ENCODE data around the gene PLPP3.

PLPP3 gene

GRCh38 chr1:56522680-56523079 lies 56.7 kb downstream of the PLPP3 start:
- no peak for DNase-seq (ENCODE audit: low read depth)

DNA sequence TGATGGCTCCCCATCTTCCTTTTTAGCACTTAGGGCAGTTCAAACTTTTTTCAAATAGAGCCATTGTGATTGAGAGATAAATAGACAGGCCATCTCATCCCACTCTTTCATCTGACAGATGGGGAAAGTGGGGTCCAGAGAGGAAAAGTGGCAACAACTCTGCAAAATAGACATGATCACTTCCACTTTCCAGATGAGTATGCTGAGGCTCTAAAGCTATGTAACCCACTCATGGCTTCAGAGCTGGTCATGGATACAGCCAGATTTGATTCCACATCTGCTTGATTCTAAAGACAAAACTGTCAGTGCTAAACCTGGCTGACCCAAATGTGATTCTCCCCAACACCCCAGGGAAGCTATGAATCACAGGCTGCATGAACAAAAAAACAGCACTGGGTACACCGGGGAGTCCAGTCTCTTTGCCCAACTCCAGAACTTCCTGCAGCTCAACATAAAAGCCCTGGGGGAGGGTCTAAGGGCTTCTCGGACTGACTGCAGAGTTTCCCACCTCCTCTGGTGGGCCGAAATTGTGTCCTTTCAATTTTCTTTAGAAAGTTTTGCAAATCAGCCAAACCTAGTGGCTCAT lies 59.3 kb downstream of the PLPP3 start:
- no peak for DNase-seq (ENCODE audit: low read depth)

DNA sequence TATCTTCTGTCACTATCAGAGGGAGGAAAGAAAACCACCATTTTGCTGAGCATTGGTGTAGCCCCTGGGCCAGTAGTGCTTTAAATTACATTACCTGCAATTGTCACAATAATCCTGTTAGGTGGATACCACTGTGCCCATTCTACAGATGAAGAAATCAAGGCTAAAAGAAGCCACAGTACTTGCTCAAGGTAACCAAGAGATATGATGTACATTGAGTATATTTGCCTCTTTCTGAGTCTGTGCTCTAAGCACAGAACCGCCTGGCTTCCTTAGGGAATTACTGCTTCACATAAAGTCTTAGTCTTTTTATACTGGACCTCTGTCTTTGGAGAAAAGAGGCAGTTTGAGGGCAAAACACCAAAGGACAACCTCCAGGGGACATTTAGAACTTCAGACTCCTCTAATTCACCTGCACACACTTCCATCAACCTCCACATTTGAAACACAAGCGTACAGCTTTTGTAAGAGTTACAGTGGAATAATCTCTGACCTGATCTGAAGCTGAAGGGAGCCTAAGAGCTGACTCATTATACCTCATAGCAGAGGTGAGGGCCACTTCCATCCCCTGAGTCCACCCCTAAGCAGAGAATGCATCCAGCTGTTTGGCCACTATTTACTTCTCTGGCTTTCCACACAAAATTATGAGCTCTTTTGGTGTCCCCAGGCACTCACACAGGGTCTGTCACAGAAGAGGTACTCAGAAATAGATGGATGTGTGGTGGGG lies 61.8 kb downstream of the PLPP3 start:
- DNase-seq (ENCODE audit: low read depth) = no peak

- no peak for DNase-seq (ENCODE audit: low read depth)
These were observed 62.7 kb downstream of the PLPP3 start for GRCh38 chr1:56516539-56517252.

GRCh38 chr1:56515898-56516538 lies 63.3 kb downstream of the PLPP3 start:
- no peak for DNase-seq (ENCODE audit: low read depth)

- DNase-seq (ENCODE audit: low read depth) = no peak
These were observed 66.5 kb downstream of the PLPP3 start for GRCh38 chr1:56512724-56513494.

- DNase-seq (ENCODE audit: low read depth) = no peak
These were observed 67.6 kb downstream of the PLPP3 start for GRCh38 chr1:56511766-56512165.

- DNase-seq (ENCODE audit: low read depth) = no peak
These were observed 68.0 kb downstream of the PLPP3 start for GRCh38 chr1:56511364-56511763.

GRCh38 chr1:56510642-56511021 lies 68.7 kb downstream of the PLPP3 start:
- DNase-seq (ENCODE audit: low read depth) = no peak

DNA sequence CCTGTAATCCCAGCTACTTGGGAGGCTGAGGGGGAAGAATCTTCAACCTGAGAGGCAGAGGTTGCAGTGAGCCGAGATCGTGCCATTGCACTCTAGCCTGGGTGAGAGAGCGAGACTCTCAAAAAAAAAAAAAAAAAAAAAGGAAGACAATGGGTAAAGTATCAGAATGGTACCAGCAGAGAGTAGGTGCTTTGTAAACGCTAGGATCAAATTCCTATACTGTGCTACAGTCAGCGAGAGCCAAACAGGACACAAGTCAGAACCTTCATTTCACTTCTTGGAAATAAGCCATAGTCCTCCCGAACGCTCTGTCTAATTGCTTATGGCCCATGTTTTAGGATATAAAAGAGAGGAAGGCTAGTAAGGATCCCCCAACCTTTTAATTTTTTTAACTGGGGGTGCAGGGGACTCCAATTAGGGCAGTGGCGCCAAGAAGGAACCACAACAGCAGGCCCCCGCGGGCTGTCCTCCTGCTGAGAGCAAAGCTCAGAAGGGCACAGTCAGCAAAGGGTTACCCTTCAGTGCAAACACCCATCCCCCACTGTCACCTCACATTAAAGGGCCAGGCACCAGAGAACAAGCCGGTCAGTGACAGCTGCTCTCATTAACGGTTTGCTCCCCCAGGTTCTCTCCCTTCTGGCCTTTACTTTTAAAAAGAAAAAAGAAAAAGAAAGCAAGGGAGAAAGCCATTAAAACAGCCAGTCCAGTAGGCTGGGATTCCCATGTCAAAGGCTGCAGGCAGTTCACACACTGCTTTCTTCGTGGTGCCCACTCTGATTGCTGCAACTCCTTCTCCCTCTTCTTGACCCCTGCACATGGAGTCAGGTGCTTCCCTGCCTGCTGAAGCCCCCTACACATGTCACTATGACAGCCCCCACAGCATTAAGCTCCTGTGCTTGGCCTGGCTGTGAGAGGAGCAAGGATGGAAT lies 69.4 kb downstream of the PLPP3 start:
- DNase-seq (ENCODE audit: low read depth) = no peak

GRCh38 chr1:56508523-56508983 lies 70.8 kb downstream of the PLPP3 start:
- DNase-seq (ENCODE audit: low read depth) = no peak

DNA sequence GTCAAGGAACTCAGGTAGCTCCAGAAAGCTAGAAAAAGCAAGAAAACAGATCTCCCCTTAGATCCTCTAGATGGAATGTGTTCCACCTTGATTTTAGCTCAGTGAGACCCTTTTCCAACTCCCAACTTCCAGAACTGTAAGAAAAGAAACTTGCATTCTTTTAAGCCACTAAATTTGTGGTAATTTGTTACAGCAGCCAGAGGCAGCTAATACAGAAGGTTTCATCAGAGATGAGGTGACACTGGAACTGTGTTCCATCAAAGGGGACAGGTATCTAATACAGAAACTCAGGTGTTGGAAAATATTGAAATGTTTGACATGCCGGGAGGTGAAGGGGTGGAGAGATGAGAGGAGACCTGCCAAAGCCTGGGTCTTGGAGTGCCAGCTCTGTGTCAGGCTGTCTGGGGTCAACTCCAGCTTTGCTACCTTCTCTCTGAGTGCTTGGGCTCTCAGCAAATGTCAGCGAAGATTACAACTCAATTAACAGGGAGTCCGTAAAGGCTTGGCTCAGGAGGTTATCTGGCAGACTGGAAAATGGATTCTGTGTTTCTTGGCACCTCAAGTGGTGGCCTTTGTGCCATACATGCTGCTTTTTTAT lies 71.3 kb downstream of the PLPP3 start:
- no peak for DNase-seq (ENCODE audit: low read depth)

- no peak for DNase-seq (ENCODE audit: low read depth)
These were observed 72.3 kb downstream of the PLPP3 start for GRCh38 chr1:56506951-56507491.

GRCh38 chr1:56505792-56506743 lies 73.3 kb downstream of the PLPP3 start:
- DNase-seq (ENCODE audit: low read depth) = no peak

DNA sequence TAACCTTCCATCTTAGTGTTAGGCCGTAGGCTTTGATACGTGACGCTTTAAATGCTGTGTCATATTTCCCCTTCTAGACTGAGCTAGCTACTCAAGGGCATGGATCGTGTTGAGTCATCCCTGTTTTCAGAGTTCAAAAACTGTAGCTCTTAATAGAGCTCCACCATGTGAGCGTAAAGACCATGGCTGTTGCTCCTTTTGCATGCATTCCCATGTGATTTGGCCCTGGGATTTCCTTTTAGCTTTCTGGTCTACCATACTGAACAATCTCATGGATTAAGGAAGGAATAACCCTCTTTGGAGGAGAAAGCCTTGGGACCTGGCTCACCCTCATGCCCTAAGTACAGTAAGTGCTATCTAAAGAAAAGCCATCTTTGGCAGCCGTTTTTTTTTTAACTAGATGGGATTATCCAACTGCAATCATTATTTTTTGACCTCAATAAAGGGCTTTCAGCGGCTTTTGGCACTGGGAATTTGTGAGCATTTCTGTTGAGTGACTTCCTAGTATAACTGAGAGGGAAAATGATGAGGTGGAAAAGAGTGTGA lies 76.6 kb downstream of the PLPP3 start:
- no peak for DNase-seq (ENCODE audit: low read depth)

- DNase-seq (ENCODE audit: low read depth) = no peak
These were observed 77.5 kb downstream of the PLPP3 start for GRCh38 chr1:56501888-56502287.

DNA sequence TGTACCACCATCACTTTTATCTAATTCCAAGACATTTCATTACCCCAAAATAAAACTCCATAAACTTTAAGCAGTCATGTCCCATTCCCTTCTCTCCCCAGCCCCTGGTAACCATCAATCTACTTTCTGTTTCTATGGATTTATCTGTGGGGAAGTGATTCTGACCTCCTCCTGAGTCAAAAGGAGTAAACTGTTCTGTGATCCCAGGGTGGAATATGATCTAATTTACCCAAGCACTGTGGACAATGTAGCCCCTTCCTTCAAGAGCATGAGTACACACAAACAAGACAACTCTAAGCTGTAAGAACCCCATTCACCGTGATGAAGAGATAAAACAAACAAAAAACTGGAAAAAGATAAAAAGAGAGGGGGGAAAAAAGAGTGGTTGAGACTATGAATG lies 77.9 kb downstream of the PLPP3 start:
- DNase-seq (ENCODE audit: low read depth) = no peak
